WI38 (cell line): ENCODE measurements around the gene MICU2.

Experiments
- H3K4me3 ChIP-seq: 2 replicates; pipeline ENCODE4 v1.5.1; 2011; ENCODE audit warnings: low read depth, mild to moderate bottlenecking, control low read depth, low read length
- TF ChIP-seq, protein P1 (sequence below): IDR thresholded peaks from 2 replicates; pipeline ENCODE4 v1.5.1; 2012; ENCODE audit warnings: low read depth, mild to moderate bottlenecking, control low read depth, low read length

The MICU2 gene

GRCh38 chr13:21603531-21604448, at the start of gene MICU2:
Gene MICU2, minus strand, starts transcription at chr13:21604170. Its CDS starts 22 bp downstream, at chr13:21604148.
- TF ChIP-seq, protein P1, sequence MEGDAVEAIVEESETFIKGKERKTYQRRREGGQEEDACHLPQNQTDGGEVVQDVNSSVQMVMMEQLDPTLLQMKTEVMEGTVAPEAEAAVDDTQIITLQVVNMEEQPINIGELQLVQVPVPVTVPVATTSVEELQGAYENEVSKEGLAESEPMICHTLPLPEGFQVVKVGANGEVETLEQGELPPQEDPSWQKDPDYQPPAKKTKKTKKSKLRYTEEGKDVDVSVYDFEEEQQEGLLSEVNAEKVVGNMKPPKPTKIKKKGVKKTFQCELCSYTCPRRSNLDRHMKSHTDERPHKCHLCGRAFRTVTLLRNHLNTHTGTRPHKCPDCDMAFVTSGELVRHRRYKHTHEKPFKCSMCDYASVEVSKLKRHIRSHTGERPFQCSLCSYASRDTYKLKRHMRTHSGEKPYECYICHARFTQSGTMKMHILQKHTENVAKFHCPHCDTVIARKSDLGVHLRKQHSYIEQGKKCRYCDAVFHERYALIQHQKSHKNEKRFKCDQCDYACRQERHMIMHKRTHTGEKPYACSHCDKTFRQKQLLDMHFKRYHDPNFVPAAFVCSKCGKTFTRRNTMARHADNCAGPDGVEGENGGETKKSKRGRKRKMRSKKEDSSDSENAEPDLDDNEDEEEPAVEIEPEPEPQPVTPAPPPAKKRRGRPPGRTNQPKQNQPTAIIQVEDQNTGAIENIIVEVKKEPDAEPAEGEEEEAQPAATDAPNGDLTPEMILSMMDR = no peak
- H3K4me3 ChIP-seq = peak within 1 kb of the TSS; percentile 78

DNA sequence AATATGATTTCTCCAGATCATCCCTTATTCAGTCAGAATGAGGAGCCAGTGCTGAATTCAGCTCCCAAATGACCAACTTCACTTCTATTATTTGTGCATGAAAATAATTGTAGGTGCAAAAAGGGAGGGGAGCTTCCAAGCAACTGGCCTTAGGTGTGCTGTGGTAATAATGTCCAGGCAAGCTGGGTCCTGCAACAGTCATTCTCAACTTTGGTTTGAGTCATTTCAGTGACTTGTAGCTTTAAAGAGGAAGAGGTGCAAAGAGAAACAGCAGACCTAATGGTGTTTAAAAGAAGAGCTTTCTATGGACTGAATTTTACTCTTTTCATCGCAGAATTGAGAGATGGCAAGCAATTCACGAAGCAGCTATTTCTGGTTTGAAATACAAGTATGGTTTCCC, 37.7 kb upstream of the MICU2 start:
- TF ChIP-seq, protein P1 = no peak
- no peak overlapping the region for H3K4me3 ChIP-seq

DNA sequence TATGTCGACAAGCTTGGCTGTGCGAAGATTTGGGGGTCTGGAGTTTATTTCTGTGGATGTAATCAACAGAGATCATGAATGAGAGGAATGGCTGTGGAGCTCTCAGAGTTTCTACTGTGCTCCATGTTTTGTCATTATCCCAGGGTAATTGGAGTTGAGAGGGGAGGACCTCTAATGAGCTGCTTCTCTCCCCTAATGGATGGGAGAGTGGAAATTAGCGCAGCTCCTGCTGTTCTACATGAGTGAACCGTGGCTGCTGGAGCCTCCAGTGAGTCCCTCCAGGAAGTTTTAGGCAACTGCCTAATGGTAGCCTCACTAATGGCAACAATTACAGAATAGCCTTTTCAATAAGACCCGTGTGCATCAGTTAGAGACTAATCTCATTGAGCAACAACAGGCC, 35.6 kb upstream of the MICU2 start:
- H3K4me3 ChIP-seq = no peak overlapping the region
- TF ChIP-seq, protein P1 = no peak

- TF ChIP-seq, protein P1 = peak; percentile 57
- no peak overlapping the region for H3K4me3 ChIP-seq
Observed at GRCh38 chr13:21638319-21639282, 34.6 kb upstream of the MICU2 start.

DNA sequence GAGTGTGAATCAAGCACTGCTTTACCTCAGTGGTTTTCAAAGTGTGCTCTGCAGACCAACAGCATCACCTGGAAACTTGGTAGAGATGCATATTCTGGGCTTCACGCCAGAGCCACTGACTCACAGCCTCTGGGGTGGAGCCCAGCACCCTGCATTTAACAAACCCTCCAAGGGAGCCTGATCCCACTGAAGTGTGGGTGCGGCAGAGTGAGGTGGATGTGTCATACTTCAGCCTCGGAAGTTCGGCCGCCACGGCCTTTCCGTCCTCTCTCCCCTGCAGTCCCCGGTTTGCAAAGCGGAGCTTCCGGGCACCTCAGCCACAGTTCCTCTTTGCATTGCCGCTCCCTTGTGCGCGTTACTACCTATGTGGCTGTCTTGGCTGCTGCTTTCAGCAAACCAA, 33.3 kb upstream of the MICU2 start:
- TF ChIP-seq, protein P1 = no peak
- H3K4me3 ChIP-seq = no peak overlapping the region

DNA sequence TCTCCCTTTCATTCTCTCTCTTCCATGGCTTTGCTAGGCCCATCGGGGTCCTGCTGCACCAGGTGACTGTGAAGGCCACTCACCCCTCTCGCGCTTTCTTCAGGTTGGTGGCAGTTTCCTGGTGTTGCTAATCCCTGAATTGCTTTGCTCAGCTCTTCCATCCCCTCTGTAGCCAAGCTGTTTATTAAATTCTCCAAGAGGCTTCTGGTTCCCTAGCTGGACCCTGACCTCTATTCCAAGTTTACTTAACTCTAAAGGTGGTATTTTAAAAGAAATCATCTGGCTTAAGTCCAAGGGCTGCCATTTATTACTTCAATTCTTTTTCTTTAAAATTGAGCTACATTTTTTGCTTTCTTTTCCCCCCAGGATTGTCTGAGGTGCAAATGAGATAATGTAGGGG, 32.7 kb upstream of the MICU2 start:
- TF ChIP-seq, protein P1 = no peak
- H3K4me3 ChIP-seq = no peak overlapping the region
